ENCODE results near the gene RGS16.

RGS16 gene

DNA sequence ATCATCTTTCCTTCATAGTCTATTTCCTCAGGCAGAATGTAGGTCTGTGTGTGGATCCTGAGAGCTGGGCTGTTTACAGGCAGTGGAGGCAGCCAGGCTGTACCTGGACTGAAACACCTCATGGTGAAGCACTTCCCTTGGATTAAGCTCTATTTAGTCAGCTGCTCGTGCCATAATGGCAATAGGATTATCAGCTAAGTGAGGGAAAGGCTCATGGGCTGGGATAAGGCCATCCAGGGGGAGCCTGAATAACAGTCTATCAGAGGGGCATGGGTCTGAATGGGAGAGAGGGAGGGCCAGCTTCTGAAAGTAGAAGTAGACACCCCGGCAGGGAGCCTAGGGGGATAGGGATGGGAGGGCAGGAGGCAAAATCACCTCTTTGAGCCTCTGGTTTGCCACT, 23.5 kb downstream of the RGS16 start:
- Histone ChIP-seq H3K36me3 (ENCODE audit: insufficient read depth, low read length) (peaks cover 33% of the 10 kb centered on the region), H3K27ac (ENCODE audit: low read length) (no peak overlapping the region), H3K4me1 (ENCODE audit: insufficient read depth, low read length) (peaks cover 6% of the 10 kb centered on the region), H4K20me1 (ENCODE audit: insufficient read depth, low read length) (no peaks in the 10 kb centered on the region), H2AFZ (ENCODE audit: low read depth, low read length) (no peak overlapping the region), H3K27me3 (ENCODE audit: insufficient read depth, low read length, poor library complexity) (no peaks in the 10 kb centered on the region), H3K4me3 (ENCODE audit: low read depth in 1 of 2, low read length in 2 of 2) (no peak overlapping the region), H3K9me3 (ENCODE audit: insufficient read depth, low read length, severe bottlenecking) (no peaks in the 10 kb centered on the region), H3K9ac (ENCODE audit: low read depth, low read length) (no peak overlapping the region), H3K79me2 (ENCODE audit: insufficient read depth, low read length) (no peaks in the 10 kb centered on the region), H3K4me2 (ENCODE audit: insufficient read depth, low read length) (no peak overlapping the region)
- no peak for DNase-seq
- no peak for ATAC-seq (ENCODE audit: insufficient read depth, low read depth)
- TF ChIP-seq EZH2 (IDR thresholded peaks at IDR 0.05; ENCODE audit: borderline replicate concordance, low read depth, low read length, severe bottlenecking), result no peak
- TF ChIP-seq, protein P1, sequence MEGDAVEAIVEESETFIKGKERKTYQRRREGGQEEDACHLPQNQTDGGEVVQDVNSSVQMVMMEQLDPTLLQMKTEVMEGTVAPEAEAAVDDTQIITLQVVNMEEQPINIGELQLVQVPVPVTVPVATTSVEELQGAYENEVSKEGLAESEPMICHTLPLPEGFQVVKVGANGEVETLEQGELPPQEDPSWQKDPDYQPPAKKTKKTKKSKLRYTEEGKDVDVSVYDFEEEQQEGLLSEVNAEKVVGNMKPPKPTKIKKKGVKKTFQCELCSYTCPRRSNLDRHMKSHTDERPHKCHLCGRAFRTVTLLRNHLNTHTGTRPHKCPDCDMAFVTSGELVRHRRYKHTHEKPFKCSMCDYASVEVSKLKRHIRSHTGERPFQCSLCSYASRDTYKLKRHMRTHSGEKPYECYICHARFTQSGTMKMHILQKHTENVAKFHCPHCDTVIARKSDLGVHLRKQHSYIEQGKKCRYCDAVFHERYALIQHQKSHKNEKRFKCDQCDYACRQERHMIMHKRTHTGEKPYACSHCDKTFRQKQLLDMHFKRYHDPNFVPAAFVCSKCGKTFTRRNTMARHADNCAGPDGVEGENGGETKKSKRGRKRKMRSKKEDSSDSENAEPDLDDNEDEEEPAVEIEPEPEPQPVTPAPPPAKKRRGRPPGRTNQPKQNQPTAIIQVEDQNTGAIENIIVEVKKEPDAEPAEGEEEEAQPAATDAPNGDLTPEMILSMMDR (IDR thresholded peaks at IDR 0.05; ENCODE audit: borderline replicate concordance, extremely low read depth, low read length, poor library complexity, severe bottlenecking), result no peak

DNA sequence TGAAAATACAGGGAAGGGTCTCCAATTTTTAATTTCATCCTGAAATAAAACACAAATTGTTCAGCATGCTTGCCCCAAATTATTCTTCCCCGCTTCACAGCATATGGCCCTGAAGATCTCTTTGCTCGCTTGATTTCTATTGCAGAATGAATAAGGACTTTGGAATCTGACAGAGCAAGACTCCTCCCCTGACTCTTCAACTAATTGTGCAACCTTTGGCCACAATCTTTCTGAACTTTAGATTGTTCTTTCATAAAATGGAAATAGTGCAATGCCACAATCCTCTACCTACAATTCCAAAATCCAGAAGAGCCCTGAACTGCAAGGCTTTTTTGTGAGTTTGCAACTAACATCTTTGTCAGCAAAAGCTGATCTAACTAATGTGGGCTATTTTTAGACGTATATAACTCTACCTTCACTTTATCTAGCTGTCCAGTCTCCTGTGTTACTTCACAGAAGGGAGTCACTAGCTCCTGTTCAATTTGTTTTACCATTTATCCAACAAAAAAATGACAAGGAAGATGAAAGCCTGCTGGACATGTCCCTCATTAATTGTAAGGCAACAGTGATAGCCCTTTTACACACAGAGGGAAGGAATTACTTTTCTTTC, 28.5 kb downstream of the RGS16 start:
- Histone ChIP-seq H3K9me3 (ENCODE audit: insufficient read depth, low read length, severe bottlenecking) (no peaks in the 10 kb centered on the region), H3K27ac (ENCODE audit: low read length) (no peak overlapping the region), H3K79me2 (ENCODE audit: insufficient read depth, low read length) (no peaks in the 10 kb centered on the region), H3K9ac (ENCODE audit: low read depth, low read length) (no peak overlapping the region), H3K4me2 (ENCODE audit: insufficient read depth, low read length) (no peak overlapping the region), H3K36me3 (ENCODE audit: insufficient read depth, low read length) (peaks cover 33% of the 10 kb centered on the region), H4K20me1 (ENCODE audit: insufficient read depth, low read length) (no peaks in the 10 kb centered on the region), H3K27me3 (ENCODE audit: insufficient read depth, low read length, poor library complexity) (no peaks in the 10 kb centered on the region), H2AFZ (ENCODE audit: low read depth, low read length) (no peak overlapping the region), H3K4me3 (ENCODE audit: low read depth in 1 of 2, low read length in 2 of 2) (no peak overlapping the region), H3K4me1 (ENCODE audit: insufficient read depth, low read length) (no peaks in the 10 kb centered on the region)
- no peak for DNase-seq
- no peak for ATAC-seq (ENCODE audit: insufficient read depth, low read depth)
- TF ChIP-seq EZH2 (IDR thresholded peaks at IDR 0.05; ENCODE audit: borderline replicate concordance, low read depth, low read length, severe bottlenecking), result no peak
- TF ChIP-seq, protein P1 (IDR thresholded peaks at IDR 0.05; ENCODE audit: borderline replicate concordance, extremely low read depth, low read length, poor library complexity, severe bottlenecking), result no peak

DNA sequence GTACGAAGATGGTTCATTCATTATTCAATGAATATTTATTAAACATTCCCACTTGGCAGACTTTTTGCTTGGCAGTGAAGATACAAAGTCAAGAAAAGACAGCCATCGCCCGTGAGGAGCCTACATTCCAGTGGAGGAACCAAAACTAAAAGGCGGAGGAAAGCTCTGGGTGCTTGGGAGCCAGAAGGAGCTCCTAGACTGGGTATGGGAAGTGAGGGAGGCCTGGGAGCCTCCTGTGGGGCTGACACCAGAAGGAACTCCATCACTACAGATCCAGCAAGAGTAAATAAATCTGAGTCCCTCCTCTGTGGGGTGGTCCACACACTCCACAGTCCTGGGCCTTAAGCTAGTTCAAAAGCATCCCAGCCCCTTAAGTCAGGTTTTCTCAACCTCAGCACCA, 30.0 kb downstream of the RGS16 start:
- Histone ChIP-seq H3K79me2 (ENCODE audit: insufficient read depth, low read length) (no peaks in the 10 kb centered on the region), H3K27ac (ENCODE audit: low read length) (no peak overlapping the region), H3K9ac (ENCODE audit: low read depth, low read length) (no peak overlapping the region), H3K4me3 (ENCODE audit: low read depth in 1 of 2, low read length in 2 of 2) (no peak overlapping the region), H2AFZ (ENCODE audit: low read depth, low read length) (no peak overlapping the region), H3K27me3 (ENCODE audit: insufficient read depth, low read length, poor library complexity) (no peaks in the 10 kb centered on the region), H3K4me2 (ENCODE audit: insufficient read depth, low read length) (no peak overlapping the region), H4K20me1 (ENCODE audit: insufficient read depth, low read length) (no peaks in the 10 kb centered on the region), H3K9me3 (ENCODE audit: insufficient read depth, low read length, severe bottlenecking) (no peaks in the 10 kb centered on the region), H3K36me3 (ENCODE audit: insufficient read depth, low read length) (peaks cover 19% of the 10 kb centered on the region), H3K4me1 (ENCODE audit: insufficient read depth, low read length) (no peaks in the 10 kb centered on the region)
- no peak for DNase-seq
- no peak for ATAC-seq (ENCODE audit: insufficient read depth, low read depth)
- TF ChIP-seq, protein P1 (IDR thresholded peaks at IDR 0.05; ENCODE audit: borderline replicate concordance, extremely low read depth, low read length, poor library complexity, severe bottlenecking), result no peak
- no peak for TF ChIP-seq EZH2 (IDR thresholded peaks at IDR 0.05; ENCODE audit: borderline replicate concordance, low read depth, low read length, severe bottlenecking)

DNA sequence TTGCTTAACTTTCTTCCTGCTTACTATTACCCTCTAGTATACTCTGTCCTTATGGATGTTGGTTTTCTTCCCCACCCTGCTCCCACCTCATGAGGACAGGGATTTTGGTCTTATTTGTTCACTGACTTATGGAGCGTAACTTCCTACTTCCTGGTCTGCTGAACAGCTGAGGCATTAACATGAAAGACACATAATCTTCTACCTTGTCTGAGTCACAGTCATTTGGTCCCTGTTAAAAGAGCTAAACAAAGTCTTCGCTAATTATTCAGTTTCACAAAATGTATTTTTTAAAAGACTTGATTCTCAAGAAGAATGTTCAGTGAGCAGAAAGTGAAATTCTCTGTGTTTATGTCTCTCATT, 33.6 kb downstream of the RGS16 start:
- Histone ChIP-seq H3K79me2 (ENCODE audit: insufficient read depth, low read length) (no peaks in the 10 kb centered on the region), H2AFZ (ENCODE audit: low read depth, low read length) (no peak overlapping the region), H3K4me1 (ENCODE audit: insufficient read depth, low read length) (no peaks in the 10 kb centered on the region), H3K27me3 (ENCODE audit: insufficient read depth, low read length, poor library complexity) (no peaks in the 10 kb centered on the region), H3K4me3 (ENCODE audit: low read depth in 1 of 2, low read length in 2 of 2) (no peak overlapping the region), H3K4me2 (ENCODE audit: insufficient read depth, low read length) (no peak overlapping the region), H4K20me1 (ENCODE audit: insufficient read depth, low read length) (no peaks in the 10 kb centered on the region), H3K9me3 (ENCODE audit: insufficient read depth, low read length, severe bottlenecking) (no peaks in the 10 kb centered on the region), H3K27ac (ENCODE audit: low read length) (no peak overlapping the region), H3K36me3 (ENCODE audit: insufficient read depth, low read length) (peaks cover 12% of the 10 kb centered on the region), H3K9ac (ENCODE audit: low read depth, low read length) (no peak overlapping the region)
- DNase-seq (no peak), ATAC-seq (ENCODE audit: insufficient read depth, low read depth) (no peak)
- no peak for TF ChIP-seq EZH2 (IDR thresholded peaks at IDR 0.05; ENCODE audit: borderline replicate concordance, low read depth, low read length, severe bottlenecking)
- TF ChIP-seq, protein P1 (IDR thresholded peaks at IDR 0.05; ENCODE audit: borderline replicate concordance, extremely low read depth, low read length, poor library complexity, severe bottlenecking), result no peak
